GM20431 (cell line): ENCODE measurements around the gene SHBG.
"Not testable (repeated sequence)": the region's sequence is repeated elsewhere in the genome, so short reads cannot be mapped to it uniquely, and the experiment has no call there.

ENCODE experiments used
- in situ Hi-C: fragments of 300-500 bp; cut with MseI, MboI; formaldehyde crosslinking; loops from one replicate; pipeline ENCODE4 v1.15.0; 2020; ENCODE audit warnings: low sequenced_read_pairs; ENCODE audit not compliant: unreplicated experiment

The SHBG gene

DNA sequence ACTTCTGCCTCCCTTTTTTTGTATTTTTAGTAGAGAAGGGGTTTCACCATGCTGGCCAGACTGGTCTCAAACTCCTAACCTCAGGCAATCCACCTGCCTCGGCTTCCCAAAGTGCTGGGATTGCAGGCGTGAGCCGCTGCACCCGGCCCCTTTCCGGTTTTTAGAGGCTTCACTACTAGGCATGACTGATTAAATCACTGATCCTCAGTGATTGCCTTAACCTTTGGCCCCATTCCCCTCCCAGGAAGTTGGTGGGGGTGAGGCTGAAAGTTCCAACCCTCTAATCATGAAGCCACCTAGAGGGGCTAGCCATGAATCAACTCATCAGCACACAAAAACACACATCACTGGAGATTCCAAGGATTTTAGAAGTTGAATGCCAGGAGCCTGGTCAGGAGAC is 32.4 kb upstream of the SHBG start:
- in situ Hi-C loops, result loop anchor here (25.0 kb wide), 1 partner anchor 560 kb away; the partner anchor contains the start of genes SLC16A11 and SLC16A13

DNA sequence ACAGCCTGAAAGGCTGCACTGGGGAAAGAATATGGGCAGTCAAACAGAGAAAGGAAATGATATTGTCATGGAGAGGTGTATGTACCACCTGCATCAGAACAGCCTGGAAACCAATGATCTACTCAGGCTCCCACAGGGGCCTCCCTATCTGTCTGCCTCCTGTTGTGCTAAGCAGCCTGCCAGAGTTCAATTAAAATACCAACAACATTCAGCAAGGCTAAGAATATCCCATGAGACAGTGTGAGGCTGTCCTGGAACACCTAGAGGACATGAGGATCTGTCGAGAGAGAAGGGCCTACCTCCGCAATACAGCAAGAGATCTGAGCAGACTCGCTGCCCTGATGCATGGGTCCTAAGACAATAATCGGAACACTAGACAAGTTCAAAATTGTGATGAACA is 23.7 kb upstream of the SHBG start:
- in situ Hi-C loops, result no loop called here

DNA sequence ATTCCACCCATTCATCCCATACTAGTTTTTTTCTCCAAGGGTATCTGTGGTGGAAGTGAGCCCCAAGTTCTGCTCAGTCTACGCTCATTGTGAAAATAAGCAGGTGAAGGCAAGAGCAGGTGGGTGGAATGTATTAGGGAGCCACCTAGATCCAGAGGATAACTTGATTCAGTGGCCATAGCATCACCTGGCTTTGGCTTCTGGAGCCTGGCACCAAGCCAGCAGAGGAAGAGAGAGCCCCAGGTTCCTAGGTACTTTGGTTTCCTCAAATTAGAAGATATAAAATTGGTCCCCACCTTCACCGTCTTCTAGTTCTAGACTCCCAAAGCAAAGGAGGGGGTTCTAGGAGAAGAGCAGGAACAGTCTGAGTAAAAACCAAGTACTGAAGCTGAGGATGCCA is 19.3 kb upstream of the SHBG start:
- in situ Hi-C loops, result no loop called here

DNA sequence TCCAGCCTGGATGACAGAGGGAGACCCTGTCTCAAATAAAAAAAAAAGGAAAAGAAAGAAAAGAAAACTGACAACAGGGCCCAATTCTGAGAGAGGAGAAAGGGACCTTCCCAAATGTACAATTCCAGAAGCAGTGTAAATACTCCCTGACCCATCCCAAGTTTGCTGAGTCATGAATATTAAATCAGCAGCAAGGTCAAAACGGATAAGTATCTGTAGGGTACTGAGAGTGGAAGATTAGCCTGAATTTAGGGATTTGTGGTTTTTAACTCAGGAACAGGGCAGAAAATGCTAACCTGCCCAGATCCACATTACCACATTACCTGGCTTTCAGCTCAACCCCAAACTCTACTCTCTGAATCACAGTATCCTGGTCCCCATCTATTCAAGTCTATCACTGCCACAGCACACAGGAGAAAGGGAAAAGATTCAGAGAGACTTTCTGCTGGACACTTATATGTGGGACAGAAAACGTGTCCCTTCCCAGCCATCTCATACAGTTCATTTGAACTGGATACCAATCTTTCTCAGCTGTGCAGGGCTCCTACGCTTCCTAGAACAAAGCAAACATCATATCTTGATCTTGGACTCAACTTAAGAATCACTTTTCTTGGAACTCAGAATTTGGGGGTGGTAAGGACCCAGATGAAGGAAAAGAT is 18.2 kb upstream of the SHBG start:
- in situ Hi-C loops, result no loop called here

DNA sequence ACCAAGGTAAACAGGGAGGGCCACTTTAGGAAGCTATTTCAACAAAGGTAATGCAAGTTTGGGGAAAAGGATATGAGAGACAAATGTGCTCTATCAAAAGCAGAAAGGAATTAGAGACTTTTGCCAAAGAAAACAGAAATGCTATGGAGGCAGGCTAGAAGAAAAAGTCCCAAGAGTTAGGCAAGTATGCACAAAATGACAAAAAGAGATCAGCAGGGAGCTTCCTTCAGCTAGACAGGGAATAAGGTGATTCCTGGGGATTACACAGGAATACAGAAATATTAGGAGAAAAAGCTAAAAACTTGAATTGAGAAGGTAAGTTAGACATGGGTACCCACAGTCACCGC is 17.7 kb upstream of the SHBG start:
- in situ Hi-C loops, result no loop called here

DNA sequence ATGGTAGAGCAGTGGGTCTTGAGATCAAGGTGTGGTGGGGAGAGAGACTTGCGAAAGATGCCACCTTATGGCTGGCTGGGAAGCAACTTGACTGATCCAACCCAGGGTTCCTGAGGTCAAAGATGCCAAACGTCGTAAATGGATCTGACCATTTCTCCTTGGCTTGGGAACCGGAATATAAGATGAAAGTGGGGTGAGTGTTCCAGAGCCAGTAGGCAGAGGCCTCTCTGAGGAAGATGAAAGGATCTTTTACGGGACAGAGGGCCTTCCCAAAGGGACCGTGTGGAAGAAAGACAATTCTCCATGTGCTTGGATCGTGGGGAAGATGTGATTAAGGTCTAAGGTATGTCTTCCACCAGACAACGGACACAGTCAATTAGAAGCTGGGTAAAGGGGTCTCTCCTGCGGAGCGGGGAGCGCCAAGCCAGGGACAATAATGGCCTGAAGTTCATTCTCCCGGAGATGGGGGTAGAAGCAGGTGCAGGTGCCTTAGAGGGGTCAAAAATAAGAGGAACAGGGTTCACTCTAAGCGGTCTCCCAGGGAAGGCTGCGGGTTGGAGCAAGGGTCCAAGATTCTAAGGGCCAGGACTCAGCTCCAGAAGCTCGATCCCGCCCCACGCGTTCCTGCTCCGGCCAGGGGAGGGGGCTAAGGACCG is 16.0 kb upstream of the SHBG start:
- in situ Hi-C loops, result no loop called here

DNA sequence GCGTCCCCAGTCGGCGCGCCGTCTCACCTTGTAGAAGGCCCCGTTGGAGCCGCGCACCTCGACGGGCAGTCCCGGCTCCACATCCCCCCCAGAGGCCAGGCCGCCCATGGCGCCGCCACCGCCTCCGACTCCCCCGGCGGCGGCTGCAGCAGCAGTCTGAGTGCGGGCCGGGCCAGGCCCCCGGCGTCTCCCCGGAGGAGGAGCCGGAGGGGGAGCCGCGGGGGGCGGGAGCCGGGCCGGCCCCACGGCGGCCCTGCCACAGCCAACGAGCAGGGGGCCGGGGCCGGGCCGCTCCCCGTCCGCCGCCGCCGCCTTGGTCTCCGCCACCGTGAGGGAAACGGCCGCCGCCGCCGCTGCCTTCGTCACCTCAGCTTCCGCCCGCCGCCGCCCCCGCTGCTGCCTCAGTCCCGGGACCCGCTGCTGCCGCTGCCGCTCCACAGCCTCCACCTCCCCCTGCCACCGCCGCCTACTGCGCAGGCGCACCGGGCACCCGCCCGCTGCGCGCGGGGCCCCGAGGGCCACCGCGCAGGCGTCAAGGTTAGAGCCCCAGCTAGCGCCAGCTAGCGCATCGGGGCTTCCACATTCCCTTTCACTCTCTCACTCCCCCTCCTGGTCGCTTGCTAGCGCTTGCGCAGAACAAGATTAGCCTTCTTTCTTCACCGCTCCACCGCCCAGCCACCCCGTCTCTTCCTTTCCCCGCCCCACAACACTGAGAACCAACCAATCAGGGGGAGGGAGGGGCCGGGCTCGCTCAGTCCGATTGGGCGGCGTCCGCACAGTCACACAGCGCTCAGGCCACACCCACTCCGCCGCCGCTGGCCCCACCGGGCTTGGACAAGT is 15.3 kb upstream of the SHBG start, which contains the start of gene FXR2:
Gene FXR2 (minus strand): TSS at position 473 of the 840 bp plus-strand sequence. CDS start 365 bp downstream, at position 108.
- in situ Hi-C loops, result no loop called here

DNA sequence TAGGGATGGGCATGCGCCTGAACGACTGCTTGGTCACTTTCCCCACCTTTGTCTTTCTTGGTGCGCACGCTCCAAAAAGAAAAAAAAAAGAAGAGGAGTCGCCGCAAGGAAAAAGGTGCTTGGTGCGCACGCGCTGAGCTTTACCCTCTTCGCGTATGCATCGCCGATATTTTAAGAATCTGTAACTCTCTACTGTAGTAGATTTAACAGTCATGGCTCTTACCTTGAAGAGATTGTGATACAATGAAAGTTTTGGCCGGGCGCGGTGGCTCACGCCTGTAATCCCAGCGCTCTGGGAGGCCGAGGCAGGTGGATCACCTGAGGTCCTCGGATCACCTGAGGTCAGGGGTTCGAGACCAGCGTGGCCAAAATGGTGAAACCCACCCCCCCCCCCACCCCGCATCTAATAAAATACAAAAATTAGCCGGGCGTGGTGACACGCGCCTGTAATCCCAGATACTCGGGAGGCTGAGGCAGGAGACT is 14.6 kb upstream of the SHBG start:
- in situ Hi-C loops, result no loop called here

DNA sequence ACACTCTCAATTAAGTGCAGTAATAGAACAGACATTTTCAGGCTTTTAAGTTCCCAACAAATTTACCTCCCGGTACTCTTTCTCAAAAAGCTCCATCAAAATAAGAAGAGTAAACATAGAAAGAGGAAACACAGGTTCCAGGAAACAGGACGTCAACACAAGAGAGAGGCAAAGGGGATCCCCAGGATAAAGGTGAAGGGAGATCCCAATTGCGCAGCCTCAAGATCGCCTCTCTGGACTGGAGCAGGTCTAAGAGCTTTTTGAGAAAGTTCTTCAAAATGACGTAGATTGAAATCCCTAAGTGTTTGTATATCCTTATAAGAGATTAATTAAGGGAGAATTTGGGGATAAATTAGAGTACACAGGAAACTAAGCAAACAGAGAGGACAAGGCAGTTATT is 11.3 kb upstream of the SHBG start:
- in situ Hi-C loops, result no loop called here

DNA sequence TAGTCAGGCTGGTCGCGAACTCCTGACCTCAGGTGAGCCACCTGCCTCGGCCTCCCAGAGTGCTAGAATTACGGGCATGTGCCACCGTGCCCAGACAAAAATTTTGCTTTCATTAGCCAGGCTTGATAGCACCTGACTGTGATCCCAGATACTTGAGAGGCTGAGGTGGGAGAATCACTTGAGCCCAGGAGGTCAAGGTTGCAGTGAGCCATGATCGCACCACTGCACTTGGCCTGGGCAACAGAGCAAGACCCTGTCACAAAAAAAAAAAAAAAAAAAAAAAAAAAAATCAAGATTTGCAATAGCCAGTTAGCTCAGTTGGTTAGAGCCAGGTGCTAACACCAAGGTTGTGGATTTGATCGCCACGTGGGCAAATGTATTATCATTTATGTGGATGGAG is 9.1 kb upstream of the SHBG start:
- in situ Hi-C loops, result no loop called here

DNA sequence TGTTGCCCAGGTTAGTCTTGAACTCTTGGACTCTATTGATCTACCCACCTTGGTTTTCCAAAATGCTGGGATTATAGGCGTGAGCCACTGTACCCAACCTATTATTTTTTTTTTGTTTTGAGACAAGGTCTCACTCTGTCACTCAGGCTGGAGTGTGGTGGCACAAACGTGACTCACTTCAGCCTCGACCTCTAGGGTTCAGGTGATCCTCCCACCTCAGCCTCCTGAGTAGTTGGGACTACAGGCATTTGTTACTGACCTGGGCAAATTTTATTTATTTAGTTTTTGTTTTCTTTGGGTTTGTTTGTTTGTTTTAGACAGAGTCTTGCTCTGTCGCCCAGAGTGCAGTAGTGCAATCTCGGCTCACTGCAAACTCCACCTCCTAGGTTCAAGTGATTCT is 6.3 kb upstream of the SHBG start:
- in situ Hi-C loops, result no loop called here

DNA sequence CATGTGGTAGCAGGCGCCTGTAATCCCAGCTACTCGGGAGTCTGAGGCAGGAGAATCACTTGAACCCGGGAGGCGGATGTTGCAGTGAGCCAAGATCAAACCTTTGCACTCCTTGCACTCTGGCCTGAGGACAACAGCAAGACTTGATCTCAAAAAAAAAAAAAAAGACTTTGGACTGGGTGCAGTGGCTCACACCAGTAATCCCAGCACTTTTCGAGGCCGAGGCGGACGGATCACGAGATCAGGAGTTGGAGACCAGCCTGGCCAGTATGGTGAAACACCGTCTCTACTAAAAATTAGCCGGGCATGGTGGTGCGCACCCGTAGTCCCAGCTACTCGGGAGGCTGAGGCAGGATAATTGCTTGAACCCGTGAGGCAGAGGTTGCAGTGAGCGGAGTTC is 4.2 kb upstream of the SHBG start:
- in situ Hi-C loops, result not testable (repeated sequence)

DNA sequence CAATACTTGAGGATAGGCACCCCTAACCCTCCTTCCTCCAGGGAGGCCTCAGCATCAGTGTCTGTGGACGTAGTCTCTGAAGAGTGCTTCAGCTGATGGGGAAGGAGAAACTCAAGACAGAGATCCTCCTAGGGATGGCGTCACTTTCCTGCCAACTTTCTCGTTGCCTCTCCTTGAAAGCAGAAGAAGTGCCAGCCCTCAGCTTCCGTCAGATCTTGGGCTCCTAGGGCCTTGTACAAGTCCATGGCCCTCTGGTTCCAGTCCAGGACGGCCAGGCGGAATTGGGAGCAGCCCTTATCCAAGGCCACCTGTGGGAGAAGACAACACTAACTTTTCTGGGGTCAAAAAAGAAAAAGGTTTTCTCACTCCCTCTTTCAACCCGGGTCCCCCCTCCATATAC is 3.6 kb upstream of the SHBG start:
- in situ Hi-C loops, result no loop called here

DNA sequence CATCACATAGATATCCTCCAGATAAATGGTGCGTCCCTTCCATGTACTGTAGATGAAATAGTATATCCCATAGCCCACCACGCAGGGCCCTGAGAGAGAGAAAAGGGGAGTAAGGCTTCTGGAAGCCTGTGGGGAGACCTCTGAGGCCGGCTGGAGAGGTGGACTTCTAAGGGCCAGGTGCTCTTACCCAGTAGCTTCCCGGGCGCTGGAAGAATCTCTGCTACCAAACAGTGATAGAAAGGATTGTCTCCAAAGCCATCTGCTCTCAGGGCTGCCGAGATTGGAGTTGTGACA is 3.0 kb upstream of the SHBG start:
- in situ Hi-C loops, result no loop called here

DNA sequence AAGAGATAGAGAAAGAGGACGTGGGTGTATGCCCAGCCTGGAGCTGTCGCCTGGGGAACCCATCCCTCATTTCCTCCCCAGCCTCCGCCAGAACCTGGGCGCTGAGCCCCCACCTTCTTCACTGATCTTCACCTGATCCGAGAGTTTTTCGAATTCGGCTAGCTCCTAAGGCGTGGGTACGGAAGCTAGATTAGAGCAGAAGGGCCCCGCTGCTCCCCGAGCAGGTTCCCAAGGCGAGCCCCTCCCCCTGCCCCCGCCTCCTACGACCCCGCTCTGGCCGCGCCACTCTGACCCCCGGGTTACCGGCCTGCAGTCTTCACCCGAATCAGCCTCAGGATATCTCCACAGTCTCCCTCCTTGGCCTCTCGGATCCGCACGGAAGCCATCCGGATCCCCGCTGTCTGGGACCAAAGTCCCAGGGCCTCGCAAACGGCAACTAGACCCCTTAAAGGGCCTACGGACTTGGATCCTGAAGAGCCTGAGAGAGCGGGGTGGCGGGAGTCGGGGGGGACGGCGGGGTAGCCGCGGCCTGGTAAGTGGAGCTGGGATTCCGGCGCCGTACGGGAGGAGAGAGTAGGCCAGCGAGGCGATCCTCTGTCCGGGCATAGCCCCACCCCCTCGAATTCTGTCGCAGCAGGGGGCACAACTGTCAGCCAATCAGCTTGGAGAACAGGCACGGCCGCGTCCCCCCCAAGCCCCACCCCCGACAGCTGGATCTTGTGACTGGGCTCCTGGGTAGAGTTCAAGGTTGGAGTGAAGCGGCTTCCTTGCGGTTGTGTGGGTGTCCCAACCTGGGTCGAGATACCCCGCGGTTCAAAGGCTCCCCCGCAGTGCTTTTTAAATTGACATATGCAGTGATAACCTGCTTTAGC is 2.4 kb upstream of the SHBG start, which contains the start of gene SAT2:
Gene SAT2 (minus strand): TSS at position 572 of the 872 bp plus-strand sequence. CDS start 186 bp downstream, at position 386.
- in situ Hi-C loops, result no loop called here

DNA sequence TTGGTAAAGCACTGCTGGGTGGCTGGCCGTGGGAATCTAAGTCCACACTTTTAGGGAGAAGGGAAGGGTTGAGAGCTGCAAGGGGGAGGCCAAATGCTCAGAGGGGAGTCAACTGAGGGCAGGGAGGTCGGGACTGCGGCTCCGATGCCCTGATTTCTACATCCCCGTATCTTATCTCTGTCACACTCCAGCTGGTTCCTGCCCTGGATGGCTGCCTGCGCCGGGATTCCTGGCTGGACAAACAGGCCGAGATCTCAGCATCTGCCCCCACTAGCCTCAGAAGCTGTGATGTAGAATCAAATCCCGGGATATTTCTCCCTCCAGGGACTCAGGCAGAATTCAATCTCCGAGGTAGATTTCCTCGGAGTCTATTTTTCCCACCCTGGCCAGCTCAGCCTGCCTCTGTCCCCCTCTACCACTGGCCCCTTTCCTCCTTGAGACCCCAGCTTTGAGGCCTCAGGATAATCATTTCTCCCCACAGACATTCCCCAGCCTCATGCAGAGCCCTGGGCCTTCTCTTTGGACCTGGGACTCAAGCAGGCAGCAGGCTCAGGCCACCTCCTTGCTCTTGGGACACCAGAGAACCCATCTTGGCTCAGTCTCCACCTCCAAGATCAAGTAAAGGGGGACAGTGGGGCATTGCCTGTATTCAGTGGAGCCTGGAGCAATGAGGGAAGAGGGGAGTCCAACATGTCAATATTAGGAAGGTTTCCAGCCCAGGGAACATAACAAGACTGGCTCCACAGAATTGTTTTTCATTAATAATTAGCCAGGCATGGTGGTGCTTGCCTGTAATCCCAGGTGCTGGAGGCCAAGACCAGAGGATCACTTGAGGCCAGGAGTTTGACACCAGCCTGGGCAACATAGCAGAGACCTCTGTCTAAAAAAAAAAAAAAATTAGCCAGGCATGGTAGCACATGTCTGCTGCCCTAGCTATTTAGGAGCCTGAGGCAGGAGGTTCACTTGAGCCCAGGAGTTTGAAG is 1.8 kb downstream of the SHBG start:
- in situ Hi-C loops, result no loop called here

DNA sequence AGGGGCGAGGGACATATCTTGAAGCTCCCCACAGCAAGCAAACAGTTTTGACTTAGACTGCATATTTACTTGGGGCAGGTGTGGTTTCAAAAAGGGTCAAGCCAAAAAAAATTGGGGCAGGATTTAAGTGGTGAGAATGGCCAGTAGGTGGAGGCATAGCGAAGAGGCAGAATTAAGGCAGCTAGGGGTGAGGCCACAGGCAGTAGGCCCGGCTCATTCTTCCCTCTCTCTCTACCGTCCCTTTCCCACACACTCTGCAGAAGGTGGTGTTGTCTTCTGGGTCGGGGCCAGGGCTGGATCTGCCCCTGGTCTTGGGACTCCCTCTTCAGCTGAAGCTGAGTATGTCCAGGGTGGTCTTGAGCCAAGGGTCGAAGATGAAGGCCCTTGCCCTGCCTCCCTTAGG is 2.6 kb downstream of the SHBG start:
- in situ Hi-C loops, result no loop called here

DNA sequence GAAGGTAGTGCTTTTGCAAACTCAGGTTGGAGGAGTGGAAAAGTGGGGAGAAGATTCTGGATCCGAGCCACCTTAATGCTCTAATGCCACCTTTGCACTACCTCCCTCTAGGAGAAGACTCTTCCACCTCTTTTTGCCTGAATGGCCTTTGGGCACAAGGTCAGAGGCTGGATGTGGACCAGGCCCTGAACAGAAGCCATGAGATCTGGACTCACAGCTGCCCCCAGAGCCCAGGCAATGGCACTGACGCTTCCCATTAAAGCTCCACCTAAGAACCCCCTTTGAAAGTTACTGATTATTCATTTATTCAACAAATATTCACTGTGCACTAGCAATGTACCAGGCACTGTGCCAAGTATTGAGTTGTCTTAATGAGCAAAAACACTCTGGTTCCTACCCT is 3.2 kb downstream of the SHBG start:
- in situ Hi-C loops, result no loop called here

DNA sequence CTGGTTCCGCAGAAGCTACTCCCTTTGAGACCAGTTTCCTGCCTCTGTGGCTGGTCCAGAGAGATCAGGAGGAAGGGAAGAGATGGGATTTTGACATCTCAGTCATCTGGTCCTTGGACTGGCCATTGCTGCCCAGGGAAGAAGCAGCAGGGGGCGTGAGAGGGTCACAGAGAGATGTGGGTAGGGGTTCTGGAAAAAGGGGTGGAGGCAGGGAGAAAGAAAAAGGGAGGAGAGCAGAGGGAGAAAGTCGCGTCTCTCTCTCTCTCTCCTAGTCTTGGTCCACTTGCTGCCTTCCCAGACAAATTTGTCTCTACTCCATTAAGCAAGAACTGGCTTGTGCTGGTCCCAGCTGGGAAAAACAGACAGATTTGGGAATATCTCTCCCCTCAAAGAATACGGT is 4.4 kb downstream of the SHBG start:
- in situ Hi-C loops, result no loop called here
